Osteoblast (primary cell): ENCODE measurements around the gene UPP2. TPM values are rescaled to one million over a fixed set of nuclear protein-coding genes. Genes with fewer than 3 reads are reported as not detected.

ENCODE experiments used
- DNase-seq: peaks from one replicate; pipeline ENCODE4 v3.0.0; 2011; ENCODE audit warnings: low spot score, mixed read lengths; ENCODE audit not compliant: insufficient read length; ENCODE audit errors: missing footprints
- H2AFZ ChIP-seq: 2 replicates; pipeline ENCODE4 v1.6.0; 2011; ENCODE audit warnings: mild to moderate bottlenecking, low read length
- H3K27ac ChIP-seq: 2 replicates; pipeline ENCODE4 v1.5.1; 2011; ENCODE audit warnings: mild to moderate bottlenecking, low read depth, low read length, moderate library complexity
- H3K27me3 ChIP-seq: 2 replicates; pipeline ENCODE4 v1.6.0; 2012; ENCODE audit warnings: mild to moderate bottlenecking, control low read depth, inconsistent platforms, low read length, moderate library complexity; ENCODE audit not compliant: insufficient read depth
- H3K36me3 ChIP-seq: 2 replicates; pipeline ENCODE4 v1.5.1; 2011; ENCODE audit warnings: mild to moderate bottlenecking, low read length, control low read depth, moderate library complexity; ENCODE audit not compliant: insufficient read depth
- H3K4me1 ChIP-seq: 2 replicates; pipeline ENCODE4 v1.5.1; 2011; ENCODE audit warnings: mild to moderate bottlenecking, low read length, control low read depth, moderate library complexity; ENCODE audit not compliant: insufficient read depth
- H3K4me2 ChIP-seq: 2 replicates; pipeline ENCODE4 v1.6.0; 2011; ENCODE audit warnings: mild to moderate bottlenecking, low read length; ENCODE audit not compliant: insufficient read depth
- H3K4me3 ChIP-seq: fragments of 200-600 bp; sonication (generic); 3 replicates; pipeline ENCODE4 v1.5.1; 2012; ENCODE audit warnings: mild to moderate bottlenecking, low read length, inconsistent platforms; ENCODE audit not compliant: insufficient read depth
- H3K79me2 ChIP-seq: 2 replicates; pipeline ENCODE4 v1.6.0; 2012; ENCODE audit warnings: mild to moderate bottlenecking, low read length, control low read depth, inconsistent platforms; ENCODE audit not compliant: insufficient read depth
- H3K9me3 ChIP-seq: 2 replicates; pipeline ENCODE4 v1.5.1; 2011; ENCODE audit warnings: low read depth, low read length, control low read depth
- H4K20me1 ChIP-seq: 2 replicates; pipeline ENCODE4 v1.6.0; 2012; ENCODE audit warnings: mild to moderate bottlenecking, low read length, control low read depth; ENCODE audit not compliant: insufficient read depth
- total RNA-seq: library from RNA; depleted of rRNA; stranded (reverse); fragments of >200 nt; gene quantifications from 2 replicates; pipeline ENCODE4 v1.2.3, GENCODE V29; 2012
- TF ChIP-seq, protein P1 (sequence below): IDR thresholded peaks from 2 replicates; pipeline ENCODE4 v1.5.1; 2011; ENCODE audit warnings: mild to moderate bottlenecking, low read depth, low read length, moderate library complexity; ENCODE audit errors: extremely low read depth

Gene UPP2
- total RNA-seq, 1 donor: not detected

- TF ChIP-seq, protein P1, sequence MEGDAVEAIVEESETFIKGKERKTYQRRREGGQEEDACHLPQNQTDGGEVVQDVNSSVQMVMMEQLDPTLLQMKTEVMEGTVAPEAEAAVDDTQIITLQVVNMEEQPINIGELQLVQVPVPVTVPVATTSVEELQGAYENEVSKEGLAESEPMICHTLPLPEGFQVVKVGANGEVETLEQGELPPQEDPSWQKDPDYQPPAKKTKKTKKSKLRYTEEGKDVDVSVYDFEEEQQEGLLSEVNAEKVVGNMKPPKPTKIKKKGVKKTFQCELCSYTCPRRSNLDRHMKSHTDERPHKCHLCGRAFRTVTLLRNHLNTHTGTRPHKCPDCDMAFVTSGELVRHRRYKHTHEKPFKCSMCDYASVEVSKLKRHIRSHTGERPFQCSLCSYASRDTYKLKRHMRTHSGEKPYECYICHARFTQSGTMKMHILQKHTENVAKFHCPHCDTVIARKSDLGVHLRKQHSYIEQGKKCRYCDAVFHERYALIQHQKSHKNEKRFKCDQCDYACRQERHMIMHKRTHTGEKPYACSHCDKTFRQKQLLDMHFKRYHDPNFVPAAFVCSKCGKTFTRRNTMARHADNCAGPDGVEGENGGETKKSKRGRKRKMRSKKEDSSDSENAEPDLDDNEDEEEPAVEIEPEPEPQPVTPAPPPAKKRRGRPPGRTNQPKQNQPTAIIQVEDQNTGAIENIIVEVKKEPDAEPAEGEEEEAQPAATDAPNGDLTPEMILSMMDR: no peak
- Histone ChIP-seq H2AFZ (no peak overlapping the region), H3K4me1 (no peaks in the 10 kb centered on the region), H3K4me3 (no peak overlapping the region), H3K4me2 (no peak overlapping the region), H3K9me3 (no peaks in the 10 kb centered on the region), H3K27me3 (peaks cover 10% of the 10 kb centered on the region), H4K20me1 (no peaks in the 10 kb centered on the region), H3K79me2 (no peaks in the 10 kb centered on the region), H3K27ac (no peak overlapping the region), H3K36me3 (no peaks in the 10 kb centered on the region)
- DNase-seq: no peak
Measured at GRCh38 chr2:158174956-158175355, 73.3 kb downstream of the UPP2 start.

- no peaks in the 10 kb centered on the region for H4K20me1 ChIP-seq
- DNase-seq: no peak
- H3K4me2 ChIP-seq: no peak overlapping the region
- no peaks in the 10 kb centered on the region for H3K9me3 ChIP-seq
- TF ChIP-seq, protein P1: no peak
- no peaks in the 10 kb centered on the region for H3K79me2 ChIP-seq
- H3K4me1 ChIP-seq: no peaks in the 10 kb centered on the region
- no peaks in the 10 kb centered on the region for H3K36me3 ChIP-seq
- peaks cover 23% of the 10 kb centered on the region for H3K27me3 ChIP-seq
- H2AFZ ChIP-seq: no peak overlapping the region
- H3K27ac ChIP-seq: no peak overlapping the region
- no peak overlapping the region for H3K4me3 ChIP-seq
Measured at GRCh38 chr2:158178646-158179045, 77.0 kb downstream of the UPP2 start.

DNA sequence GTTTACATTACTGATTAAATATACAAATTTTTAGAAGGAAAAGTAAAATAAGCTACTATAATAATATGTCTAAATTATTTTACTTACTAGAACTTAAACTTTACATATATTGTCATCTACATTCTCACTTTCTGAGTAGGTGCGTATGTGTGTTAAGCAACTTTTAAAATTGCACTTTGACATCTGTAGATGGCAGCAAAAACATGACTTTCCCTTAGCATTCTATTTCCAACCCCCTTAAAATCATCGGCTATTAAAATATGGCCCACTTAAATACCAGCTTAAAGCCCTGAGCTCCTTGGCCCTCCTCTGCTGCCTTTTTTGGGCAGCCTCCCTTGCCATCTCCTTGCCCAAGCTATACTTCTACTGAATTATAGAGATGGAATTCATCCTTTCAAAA is 78.0 kb downstream of the UPP2 start:
- Histone ChIP-seq H3K4me2 (no peak overlapping the region), H4K20me1 (no peaks in the 10 kb centered on the region), H3K4me3 (no peak overlapping the region), H3K4me1 (no peaks in the 10 kb centered on the region), H3K27me3 (peaks cover 29% of the 10 kb centered on the region), H2AFZ (no peak overlapping the region), H3K36me3 (no peaks in the 10 kb centered on the region), H3K79me2 (no peaks in the 10 kb centered on the region), H3K27ac (no peak overlapping the region), H3K9me3 (no peaks in the 10 kb centered on the region)
- TF ChIP-seq, protein P1: peak; percentile 52
- no peak for DNase-seq

GRCh38 chr2:158181171-158181570 is 79.5 kb downstream of the UPP2 start:
- Histone ChIP-seq H3K4me1 (no peaks in the 10 kb centered on the region), H3K4me3 (no peak overlapping the region), H3K4me2 (no peak overlapping the region), H3K27me3 (peaks cover 29% of the 10 kb centered on the region), H3K9me3 (no peaks in the 10 kb centered on the region), H4K20me1 (no peaks in the 10 kb centered on the region), H2AFZ (no peak overlapping the region), H3K36me3 (no peaks in the 10 kb centered on the region), H3K79me2 (no peaks in the 10 kb centered on the region), H3K27ac (no peak overlapping the region)
- no peak for DNase-seq
- TF ChIP-seq, protein P1: no peak
